Stimulated activated CD4-positive, alpha-beta T cell treated with anti-CD3 and anti-CD28 coated beads, Interleukin-4, amount 100 ng/mL, for 4 hours (primary cell): ENCODE data around the gene SCARB1.

Source experiments
- DNase-seq, 2 experiments: peaks; one replicate each; pipeline ENCODE4 v3.0.0-alpha.2; 2020

SCARB1 gene

GRCh38 chr12:124819080-124819479 is 44.6 kb downstream of the SCARB1 start:
- no peak for DNase-seq

- no peak for DNase-seq
Measured at GRCh38 chr12:124817076-124818000, 46.3 kb downstream of the SCARB1 start.

GRCh38 chr12:124816295-124816854 is 47.3 kb downstream of the SCARB1 start:
- DNase-seq, result no peak

- no peak for DNase-seq
Measured at GRCh38 chr12:124814741-124815613, 48.7 kb downstream of the SCARB1 start.

GRCh38 chr12:124813782-124814181 is 49.9 kb downstream of the SCARB1 start:
- DNase-seq, result no peak

GRCh38 chr12:124812979-124813378 is 50.7 kb downstream of the SCARB1 start:
- DNase-seq, result no peak

- no peak for DNase-seq
Measured at GRCh38 chr12:124812356-124812755, 51.3 kb downstream of the SCARB1 start.

GRCh38 chr12:124811633-124812032 is 52.0 kb downstream of the SCARB1 start:
- no peak for DNase-seq

- DNase-seq, result no peak
Measured at GRCh38 chr12:124809878-124810277, 53.8 kb downstream of the SCARB1 start.

- DNase-seq, result no peak
Measured at GRCh38 chr12:124809391-124809790, 54.3 kb downstream of the SCARB1 start.

- DNase-seq, result no peak
Measured at GRCh38 chr12:124808272-124808671, 55.4 kb downstream of the SCARB1 start.

GRCh38 chr12:124805876-124806668 is 57.6 kb downstream of the SCARB1 start:
- DNase-seq, result no peak

- DNase-seq, result no peak
Measured at GRCh38 chr12:124805050-124805449, 58.6 kb downstream of the SCARB1 start.

GRCh38 chr12:124804011-124804621 is 59.5 kb downstream of the SCARB1 start:
- DNase-seq, result no peak

- no peak for DNase-seq
Measured at GRCh38 chr12:124802361-124802760, 61.3 kb downstream of the SCARB1 start.

GRCh38 chr12:124800506-124800905 is 63.2 kb downstream of the SCARB1 start:
- no peak for DNase-seq

GRCh38 chr12:124797321-124797720 is 66.3 kb downstream of the SCARB1 start:
- no peak for DNase-seq

- DNase-seq, result no peak
Measured at GRCh38 chr12:124796303-124796960, 67.2 kb downstream of the SCARB1 start.

- DNase-seq, result no peak
Measured at GRCh38 chr12:124795081-124795948, 68.3 kb downstream of the SCARB1 start.

GRCh38 chr12:124792961-124793441 is 70.7 kb downstream of the SCARB1 start:
- no peak for DNase-seq
